NCI-H345 treated with DMSO at 0.1 percent for 48 hours (cell line): ENCODE data around the gene ACTR1B.
"Not testable (repeated sequence)": the region's sequence is repeated elsewhere in the genome, so short reads cannot be mapped to it uniquely, and the experiment has no call there.

Source experiments
- DNase-seq: peaks from one replicate; lab custom pipeline; 2025; ENCODE audit not compliant: unreplicated experiment; lab: John Stamatoyannopoulos, UW

Gene ACTR1B

DNA sequence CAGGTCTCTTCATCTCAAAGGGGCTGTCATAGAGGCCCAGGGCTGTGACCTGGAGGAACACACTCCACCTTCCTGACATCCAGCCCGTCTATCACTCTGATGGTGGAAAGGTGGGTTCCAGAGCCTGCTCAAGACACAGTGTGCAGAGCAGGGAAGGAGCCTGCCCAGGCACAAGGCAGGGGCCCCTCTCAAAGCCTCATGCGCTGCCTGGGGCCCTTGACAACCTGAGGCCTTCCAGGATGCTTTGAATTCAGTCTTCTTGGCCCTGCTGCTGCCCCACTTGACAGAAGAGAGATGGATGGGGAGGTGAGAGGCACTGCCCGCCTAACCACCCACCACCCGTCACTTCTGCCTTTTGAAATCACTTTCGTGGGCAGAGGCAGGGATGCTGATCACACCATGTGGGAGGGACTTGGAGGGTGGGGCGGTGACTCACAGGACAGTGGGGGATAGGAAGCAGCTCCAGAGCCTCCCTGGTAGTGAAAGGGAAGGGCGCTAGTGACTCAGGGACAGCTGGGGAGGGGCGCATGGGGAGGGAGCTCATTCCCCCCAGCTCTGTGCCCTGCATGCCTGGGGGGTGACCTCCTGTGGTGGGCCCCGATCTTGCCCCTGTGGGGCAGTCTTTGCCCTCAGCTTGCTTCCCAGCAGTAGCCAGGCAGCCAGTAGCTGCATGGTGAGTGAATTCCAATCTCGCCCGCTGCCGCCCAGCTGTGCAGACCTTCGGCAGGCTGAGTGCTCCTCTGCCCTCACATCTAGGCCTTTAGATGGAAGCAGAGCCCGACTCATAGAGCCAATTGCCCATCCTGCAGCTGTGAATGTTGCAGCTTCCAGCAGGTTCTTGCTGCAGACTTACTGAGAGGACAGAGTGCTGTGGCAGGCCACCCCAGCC lies 44.7 kb downstream of the ACTR1B start:
- not testable (repeated sequence) for DNase-seq

DNA sequence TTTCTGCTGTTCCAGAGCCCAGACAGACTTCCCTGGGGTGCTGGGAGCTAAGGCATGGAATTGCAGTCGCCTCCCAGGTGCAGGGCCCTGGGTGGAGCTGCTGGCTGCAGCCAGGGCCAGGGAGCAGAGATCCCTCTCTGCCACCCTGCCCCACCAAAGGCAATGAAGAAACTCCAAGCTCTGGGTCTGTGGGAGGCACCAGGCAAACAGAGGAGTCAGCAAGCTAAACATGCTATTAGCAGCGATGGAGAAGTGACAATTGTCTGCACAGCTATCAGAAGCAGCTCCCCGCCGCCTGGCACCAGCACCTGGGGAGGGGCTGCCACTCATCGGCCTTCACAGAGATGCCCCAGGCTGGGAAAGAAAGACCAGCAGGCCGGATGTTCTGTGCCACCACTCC lies 45.9 kb downstream of the ACTR1B start:
- no peak for DNase-seq

DNA sequence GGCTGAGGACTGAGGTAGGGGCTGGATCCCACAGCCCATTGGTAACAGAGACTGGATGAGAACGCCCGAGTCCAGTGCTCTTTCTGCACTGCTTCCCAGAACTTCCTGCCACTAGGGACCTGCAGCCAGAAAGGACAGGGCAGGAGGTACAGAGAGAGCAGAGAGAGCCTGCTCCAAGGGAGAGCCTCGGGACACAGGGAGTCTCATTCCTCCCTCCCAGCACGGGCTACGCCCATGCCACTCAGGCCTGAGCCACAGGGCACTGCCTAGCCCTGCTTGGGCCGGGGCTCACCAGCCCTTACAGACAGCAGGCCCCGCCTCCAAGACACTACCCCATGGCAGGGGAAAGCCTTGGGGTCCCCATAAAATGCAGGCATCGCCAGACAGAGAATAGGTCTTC lies 48.1 kb downstream of the ACTR1B start:
- not testable (repeated sequence) for DNase-seq

DNA sequence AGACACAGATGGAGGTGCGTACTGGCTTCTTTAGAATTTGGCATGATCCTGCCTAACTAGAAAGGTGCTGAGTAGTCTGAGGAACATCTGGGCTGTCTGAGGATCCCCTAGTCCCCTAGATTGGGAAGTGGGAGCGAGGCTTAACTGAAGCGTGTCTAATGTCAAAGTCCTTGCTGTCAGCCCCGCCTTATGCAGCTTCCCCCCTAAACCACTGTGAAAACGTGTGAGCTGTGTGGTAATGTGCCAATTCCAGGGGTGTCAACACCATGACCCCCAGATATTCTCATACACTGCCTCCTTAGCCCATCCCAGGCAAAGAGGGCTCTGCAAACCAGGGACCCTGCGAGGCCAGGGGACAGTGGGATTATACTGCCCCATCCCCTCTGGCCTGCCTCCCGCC lies 51.9 kb downstream of the ACTR1B start:
- not testable (repeated sequence) for DNase-seq

DNA sequence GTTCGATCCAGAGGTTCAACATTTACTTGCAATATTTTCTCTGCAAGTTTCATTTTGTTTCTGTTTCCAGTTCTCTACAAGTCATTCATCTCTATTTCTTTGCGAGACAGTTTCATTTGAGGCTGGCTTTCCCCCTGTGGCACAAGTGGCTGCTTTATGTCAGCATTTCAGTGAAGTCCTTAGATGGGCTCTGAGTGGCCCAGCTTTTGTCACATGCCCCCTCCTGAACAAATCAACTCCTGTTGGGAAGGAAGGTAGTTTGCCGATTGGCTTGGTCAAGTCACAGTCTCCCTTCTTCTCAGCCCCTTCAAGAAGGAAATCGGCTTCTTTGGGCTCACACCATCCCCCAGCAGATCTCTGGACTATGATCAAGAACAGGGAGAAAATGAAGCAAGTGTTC lies 55.1 kb downstream of the ACTR1B start:
- DNase-seq = not testable (repeated sequence)
